HL-60/S4 treated with phorbol 12-myristate 13-acetate at 8.2 ng/mL for 4 days and 3 days (cell line): ENCODE data around the gene KLHL1.

Source experiments
- in situ Hi-C: fragments of 300-500 bp; cut with MboI; formaldehyde crosslinking; loops from 2 replicates; pipeline ENCODE4 v1.15.0; 2022; ENCODE audit warnings: low sequenced_read_pairs

The KLHL1 gene

GRCh38 chr13:70022646-70023045 lies 85.6 kb downstream of the KLHL1 start:
- in situ Hi-C loops = no loop called here

- in situ Hi-C loops = no loop called here
Measured at GRCh38 chr13:70016116-70016515, 92.1 kb downstream of the KLHL1 start.

- in situ Hi-C loops = no loop called here
Measured at GRCh38 chr13:70014337-70014736, 93.9 kb downstream of the KLHL1 start.

GRCh38 chr13:69999875-70000274 lies 108.4 kb downstream of the KLHL1 start:
- in situ Hi-C loops = no loop called here

- in situ Hi-C loops = no loop called here
Measured at GRCh38 chr13:69997061-69997460, 111.2 kb downstream of the KLHL1 start.

GRCh38 chr13:69980799-69981198 lies 127.5 kb downstream of the KLHL1 start:
- in situ Hi-C loops = no loop called here

- in situ Hi-C loops = no loop called here
Measured at GRCh38 chr13:69975496-69975895, 132.8 kb downstream of the KLHL1 start.

- in situ Hi-C loops = no loop called here
Measured at GRCh38 chr13:69970520-69970919, 137.7 kb downstream of the KLHL1 start.

GRCh38 chr13:69959046-69959445 lies 149.2 kb downstream of the KLHL1 start:
- in situ Hi-C loops = no loop called here

- in situ Hi-C loops = no loop called here
Measured at GRCh38 chr13:69956839-69957238, 151.4 kb downstream of the KLHL1 start.

GRCh38 chr13:69956349-69956748 lies 151.9 kb downstream of the KLHL1 start:
- in situ Hi-C loops = no loop called here

- in situ Hi-C loops = no loop called here
Measured at GRCh38 chr13:69955271-69955670, 153.0 kb downstream of the KLHL1 start.

- in situ Hi-C loops = no loop called here
Measured at GRCh38 chr13:69951412-69951811, 156.8 kb downstream of the KLHL1 start.

- in situ Hi-C loops = no loop called here
Measured at GRCh38 chr13:69950160-69950559, 158.1 kb downstream of the KLHL1 start.

GRCh38 chr13:69948016-69948415 lies 160.2 kb downstream of the KLHL1 start:
- in situ Hi-C loops = no loop called here

GRCh38 chr13:69947582-69947981 lies 160.7 kb downstream of the KLHL1 start:
- in situ Hi-C loops = no loop called here

GRCh38 chr13:69946511-69946910 lies 161.7 kb downstream of the KLHL1 start:
- in situ Hi-C loops = no loop called here

- in situ Hi-C loops = no loop called here
Measured at GRCh38 chr13:69935043-69935442, 173.2 kb downstream of the KLHL1 start.

GRCh38 chr13:69928262-69928661 lies 180.0 kb downstream of the KLHL1 start:
- in situ Hi-C loops = no loop called here

- in situ Hi-C loops = no loop called here
Measured at GRCh38 chr13:69921156-69921555, 187.1 kb downstream of the KLHL1 start.

- in situ Hi-C loops = no loop called here
Measured at GRCh38 chr13:69912630-69913029, 195.6 kb downstream of the KLHL1 start.

GRCh38 chr13:69910800-69911199 lies 197.5 kb downstream of the KLHL1 start:
- in situ Hi-C loops = no loop called here

GRCh38 chr13:69904784-69905183 lies 203.5 kb downstream of the KLHL1 start:
- in situ Hi-C loops = no loop called here

- in situ Hi-C loops = no loop called here
Measured at GRCh38 chr13:69903081-69903480, 205.2 kb downstream of the KLHL1 start.
